GM12892 (cell line): Measurements from ENCODE around the gene SLC17A9.

ENCODE experiments used
- POLR2A ChIP-seq: IDR thresholded peaks from 2 replicates; pipeline ENCODE4 v1.6.1; 2011; ENCODE audit warnings: low read depth, low read length, control low read depth
- POLR2AphosphoS5 ChIP-seq: IDR thresholded peaks from 2 replicates; pipeline ENCODE4 v1.6.1; 2011; ENCODE audit warnings: low read depth, low read length, control low read depth
- TAF1 ChIP-seq: IDR thresholded peaks from 2 replicates; pipeline ENCODE4 v1.6.1; 2011; ENCODE audit warnings: low read depth, mild to moderate bottlenecking, control low read depth, low read length, borderline replicate concordance

DNA sequence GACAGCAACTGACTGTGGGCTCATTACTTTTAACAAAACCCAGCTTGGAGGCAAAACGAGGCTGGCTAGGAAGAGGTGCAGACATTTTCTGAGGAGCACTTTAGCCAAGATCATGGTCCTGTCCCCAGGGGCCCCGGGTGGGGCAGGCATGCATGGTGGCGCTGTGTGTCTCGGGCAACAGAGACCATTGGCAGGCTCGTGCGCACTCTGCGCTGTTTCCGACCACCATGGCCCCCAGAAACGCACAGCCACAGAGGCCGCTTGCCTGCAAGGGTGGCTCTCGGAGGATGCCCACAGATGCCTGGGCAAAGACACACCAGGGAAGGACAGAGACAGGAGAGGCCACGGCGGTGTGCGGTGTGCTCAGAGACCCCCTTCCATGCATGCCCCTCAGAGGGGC, 47.5 kb downstream of the SLC17A9 start:
- TF ChIP-seq POLR2A (no peak), POLR2AphosphoS5 (no peak), TAF1 (no peak)
